Activated CD4-positive, alpha-beta T cell treated with anti-CD3 and anti-CD28 coated beads, Interleukin-10, Interleukin-2, amounts not matched to agents 100 ng/mL and 50 ng/mL, durations not matched to agents 16 hours and 8 hours (primary cell): ENCODE results near the gene PIWIL1.

ENCODE experiments used
- DNase-seq: peaks from one replicate; pipeline ENCODE4 v3.0.0-alpha.2; 2020

PIWIL1 gene

GRCh38 chr12:130337488-130338303, at the start of gene PIWIL1:
PIWIL1 (plus strand) TSS chr12:130337887; CDS start chr12:130342592, 4,705 bp downstream.
- no peak for DNase-seq

GRCh38 chr12:130288206-130288605, 49.5 kb upstream of the PIWIL1 start:
- no peak for DNase-seq

- no peak for DNase-seq
These were observed 49.0 kb upstream of the PIWIL1 start for GRCh38 chr12:130288691-130289090.

GRCh38 chr12:130290114-130290513, 47.6 kb upstream of the PIWIL1 start:
- no peak for DNase-seq

GRCh38 chr12:130298322-130299021, 39.2 kb upstream of the PIWIL1 start:
- no peak for DNase-seq

GRCh38 chr12:130299574-130299973, 38.1 kb upstream of the PIWIL1 start:
- no peak for DNase-seq

- no peak for DNase-seq
These were observed 37.6 kb upstream of the PIWIL1 start for GRCh38 chr12:130300090-130300489.

- DNase-seq, result no peak
These were observed 36.8 kb upstream of the PIWIL1 start for GRCh38 chr12:130300737-130301535.

- no peak for DNase-seq
These were observed 36.1 kb upstream of the PIWIL1 start for GRCh38 chr12:130301559-130301958.

GRCh38 chr12:130303781-130304180, 33.9 kb upstream of the PIWIL1 start:
- DNase-seq, result no peak

- DNase-seq, result no peak
These were observed 29.8 kb upstream of the PIWIL1 start for GRCh38 chr12:130307859-130308258.

- DNase-seq, result no peak
These were observed 29.3 kb upstream of the PIWIL1 start for GRCh38 chr12:130308393-130308792.

GRCh38 chr12:130316251-130316650, 21.4 kb upstream of the PIWIL1 start:
- no peak for DNase-seq

- DNase-seq, result no peak
These were observed 17.2 kb upstream of the PIWIL1 start for GRCh38 chr12:130320536-130320935.

- no peak for DNase-seq
These were observed 15.4 kb upstream of the PIWIL1 start for GRCh38 chr12:130322263-130322662.

GRCh38 chr12:130330685-130331084, 7.0 kb upstream of the PIWIL1 start:
- no peak for DNase-seq

GRCh38 chr12:130331146-130331545, 6.5 kb upstream of the PIWIL1 start:
- DNase-seq, result no peak

- DNase-seq, result no peak
These were observed 4.3 kb upstream of the PIWIL1 start for GRCh38 chr12:130333341-130333740.

- no peak for DNase-seq
These were observed 3.3 kb upstream of the PIWIL1 start for GRCh38 chr12:130334399-130334798.

- no peak for DNase-seq
These were observed 2.8 kb upstream of the PIWIL1 start for GRCh38 chr12:130334937-130335336.

- DNase-seq, result peak; percentile 41
These were observed 1.9 kb upstream of the PIWIL1 start for GRCh38 chr12:130335517-130336392.

- no peak for DNase-seq
These were observed 782 bp upstream of the PIWIL1 start for GRCh38 chr12:130336723-130337487.
